ENCODE results near the gene CSAG2.
"Not testable (repeated sequence)": the region's sequence is repeated elsewhere in the genome, so short reads cannot be mapped to it uniquely, and the experiment has no call there.

CSAG2 gene, protein sequence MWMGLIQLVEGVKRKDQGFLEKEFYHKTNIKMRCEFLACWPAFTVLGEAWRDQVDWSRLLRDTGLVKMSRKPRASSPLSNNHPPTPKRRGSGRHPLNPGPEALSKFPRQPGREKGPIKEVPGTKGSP

GRCh38 chrX:152709173-152709572 is at the start of gene CSAG2:
Gene CSAG2, minus strand, starts transcription at chrX:152709273. Its CDS starts 161 bp downstream, at chrX:152709112.
- not testable (repeated sequence) for H3K4me3 ChIP-seq (ENCODE audit: low read depth, low read length)

DNA sequence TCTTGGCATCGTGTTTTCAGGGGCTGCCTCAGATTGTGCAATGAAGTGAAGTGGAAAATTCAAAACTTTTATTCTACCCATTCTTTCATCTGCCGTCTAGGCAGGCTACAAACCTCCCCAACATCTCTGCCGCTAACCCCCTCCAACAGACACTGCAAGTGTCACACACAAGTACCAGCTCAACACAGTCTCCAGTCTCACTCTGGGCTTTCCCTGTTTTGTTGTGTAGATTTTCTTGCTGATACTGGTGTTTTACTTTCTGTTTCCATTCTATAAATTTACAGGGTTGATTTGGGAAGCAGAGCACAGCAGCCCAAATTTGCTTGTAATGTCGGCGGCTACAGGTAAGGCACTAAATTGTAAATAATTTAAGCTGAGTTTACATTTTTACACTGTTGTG is 45.8 kb upstream of the CSAG2 start:
- H3K4me3 ChIP-seq (ENCODE audit: low read depth, low read length), result not testable (repeated sequence)

DNA sequence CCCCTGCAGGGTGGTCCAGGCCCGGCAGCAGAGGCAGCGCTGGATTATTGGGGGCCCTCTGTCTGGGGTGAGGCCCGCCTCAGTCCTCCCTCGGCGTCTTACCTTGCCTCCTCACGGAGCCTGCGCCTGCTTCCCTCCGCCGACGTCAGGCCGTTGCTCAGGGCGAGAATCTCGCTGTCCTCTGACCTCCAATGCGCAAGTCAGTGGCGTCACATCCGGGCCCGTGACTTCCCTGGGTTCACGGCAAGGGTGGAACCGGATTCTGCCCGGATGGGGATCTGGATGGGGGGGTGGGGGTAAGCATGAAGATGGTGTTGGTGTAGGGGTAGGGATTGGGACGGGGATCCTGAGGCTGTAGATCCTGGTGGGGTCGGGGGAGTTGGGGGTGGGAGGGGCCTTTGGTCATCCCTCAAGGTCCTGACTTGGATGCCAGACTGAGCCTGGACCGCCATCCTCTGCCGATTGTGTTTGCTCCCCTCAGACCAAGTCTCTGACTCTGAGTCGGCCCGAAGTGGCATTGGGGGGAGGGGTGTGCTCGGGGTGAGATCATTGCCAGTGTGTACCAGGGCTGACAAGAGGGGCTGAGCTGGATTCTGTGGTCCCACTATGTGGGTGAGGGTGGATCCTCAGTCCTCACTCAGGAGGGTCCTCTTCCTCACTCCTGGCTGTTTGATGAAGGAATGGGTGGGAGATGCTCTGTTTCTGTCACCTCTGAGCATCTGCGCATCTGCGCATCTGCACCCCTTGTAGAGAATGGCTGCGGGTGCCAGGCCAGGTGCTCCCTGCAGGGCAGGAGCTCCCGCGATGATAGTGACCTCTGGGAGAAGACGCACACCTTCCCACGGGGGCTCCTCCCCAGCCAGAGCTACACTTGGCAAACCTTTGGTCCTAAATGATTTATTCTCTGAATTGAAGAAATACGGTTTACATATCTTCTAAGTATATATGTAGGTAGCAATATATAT is 44.9 kb upstream of the CSAG2 start, which contains the start of gene MAGEA2:
Gene MAGEA2 (minus strand): TSS at position 157 of the 965 bp plus-strand sequence. CDS start 2,479 bp downstream, outside the sequence.
- not testable (repeated sequence) for H3K4me3 ChIP-seq (ENCODE audit: low read depth, low read length)

- no peak overlapping the region for H3K4me3 ChIP-seq (ENCODE audit: low read depth, low read length)
- TF ChIP-seq, protein P1, sequence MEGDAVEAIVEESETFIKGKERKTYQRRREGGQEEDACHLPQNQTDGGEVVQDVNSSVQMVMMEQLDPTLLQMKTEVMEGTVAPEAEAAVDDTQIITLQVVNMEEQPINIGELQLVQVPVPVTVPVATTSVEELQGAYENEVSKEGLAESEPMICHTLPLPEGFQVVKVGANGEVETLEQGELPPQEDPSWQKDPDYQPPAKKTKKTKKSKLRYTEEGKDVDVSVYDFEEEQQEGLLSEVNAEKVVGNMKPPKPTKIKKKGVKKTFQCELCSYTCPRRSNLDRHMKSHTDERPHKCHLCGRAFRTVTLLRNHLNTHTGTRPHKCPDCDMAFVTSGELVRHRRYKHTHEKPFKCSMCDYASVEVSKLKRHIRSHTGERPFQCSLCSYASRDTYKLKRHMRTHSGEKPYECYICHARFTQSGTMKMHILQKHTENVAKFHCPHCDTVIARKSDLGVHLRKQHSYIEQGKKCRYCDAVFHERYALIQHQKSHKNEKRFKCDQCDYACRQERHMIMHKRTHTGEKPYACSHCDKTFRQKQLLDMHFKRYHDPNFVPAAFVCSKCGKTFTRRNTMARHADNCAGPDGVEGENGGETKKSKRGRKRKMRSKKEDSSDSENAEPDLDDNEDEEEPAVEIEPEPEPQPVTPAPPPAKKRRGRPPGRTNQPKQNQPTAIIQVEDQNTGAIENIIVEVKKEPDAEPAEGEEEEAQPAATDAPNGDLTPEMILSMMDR (IDR thresholded peaks at IDR 0.05; ENCODE audit: borderline replicate concordance, insufficient read depth, low read depth, low read length), result no peak
Measured at GRCh38 chrX:152738560-152738959, 29.5 kb upstream of the CSAG2 start.

GRCh38 chrX:152736528-152736927 is 27.5 kb upstream of the CSAG2 start:
- H3K4me3 ChIP-seq (ENCODE audit: low read depth, low read length), result not testable (repeated sequence)

GRCh38 chrX:152735860-152736511 is 26.9 kb upstream of the CSAG2 start:
- TF ChIP-seq, protein P1 (IDR thresholded peaks at IDR 0.05; ENCODE audit: borderline replicate concordance, insufficient read depth, low read depth, low read length), result no peak
- H3K4me3 ChIP-seq (ENCODE audit: low read depth, low read length), result no peak overlapping the region

GRCh38 chrX:152735101-152735500 is 26.0 kb upstream of the CSAG2 start:
- TF ChIP-seq, protein P1 (IDR thresholded peaks at IDR 0.05; ENCODE audit: borderline replicate concordance, insufficient read depth, low read depth, low read length), result no peak
- no peak overlapping the region for H3K4me3 ChIP-seq (ENCODE audit: low read depth, low read length)

DNA sequence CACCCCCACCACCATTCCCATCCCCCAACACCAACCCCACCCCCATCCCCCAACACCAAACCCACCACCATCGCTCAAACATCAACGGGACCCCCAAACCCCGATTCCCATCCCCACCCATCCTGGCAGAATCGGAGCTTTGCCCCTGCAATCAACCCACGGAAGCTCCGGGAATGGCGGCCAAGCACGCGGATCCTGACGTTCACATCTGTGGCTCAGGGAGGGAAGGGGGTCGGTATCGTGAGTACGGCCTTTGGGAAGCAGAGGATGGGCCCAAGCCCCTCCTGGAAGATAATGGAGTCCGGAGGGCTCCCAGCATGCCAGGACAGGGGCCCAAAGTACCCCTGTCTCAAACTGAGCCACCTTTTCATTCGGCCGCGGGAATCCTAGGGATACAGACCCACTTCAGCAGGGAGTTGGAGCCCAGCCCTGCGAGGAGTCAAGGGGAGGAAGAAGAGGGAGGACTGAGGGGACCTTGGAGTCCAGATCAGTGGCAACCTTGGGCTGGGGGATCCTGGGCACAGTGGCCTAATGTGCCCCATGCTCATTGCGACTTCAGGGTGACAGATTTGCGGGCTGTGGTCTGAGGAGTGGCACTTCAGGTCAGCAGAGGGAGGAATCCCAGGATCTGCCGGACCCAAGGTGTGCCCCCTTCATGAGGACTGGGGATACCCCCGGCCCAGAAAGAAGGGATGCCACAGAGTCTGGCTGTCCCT is 25.2 kb upstream of the CSAG2 start:
- H3K4me3 ChIP-seq (ENCODE audit: low read depth, low read length), result not testable (repeated sequence)

- no peak within 1 kb of the TSS for H3K4me3 ChIP-seq (ENCODE audit: low read depth, low read length)
- TF ChIP-seq, protein P1 (IDR thresholded peaks at IDR 0.05; ENCODE audit: borderline replicate concordance, insufficient read depth, low read depth, low read length), result no peak
Measured at GRCh38 chrX:152733261-152733975, 24.3 kb upstream of the CSAG2 start, which contains the start of the genes CSAG1 and MAGEA12. Gene CSAG1, minus strand, starts transcription at chrX:152733721. Its CDS starts 1,261 bp downstream, at chrX:152732460. Gene MAGEA12, plus strand, starts transcription at chrX:152733757. Its CDS starts 2,405 bp downstream, at chrX:152736162.

All from GM12875 (cell line).